ENCODE results near the gene TAPT1. TPM values are rescaled to one million over a fixed set of nuclear protein-coding genes. Genes with fewer than 3 reads are reported as not detected.
A peak's percentile ranks its signal among the peaks of the same experiment; 100 is the strongest.

TAPT1 gene
- total RNA-seq, 1 experiment from 2014 or later = 7.9 TPM

DNA sequence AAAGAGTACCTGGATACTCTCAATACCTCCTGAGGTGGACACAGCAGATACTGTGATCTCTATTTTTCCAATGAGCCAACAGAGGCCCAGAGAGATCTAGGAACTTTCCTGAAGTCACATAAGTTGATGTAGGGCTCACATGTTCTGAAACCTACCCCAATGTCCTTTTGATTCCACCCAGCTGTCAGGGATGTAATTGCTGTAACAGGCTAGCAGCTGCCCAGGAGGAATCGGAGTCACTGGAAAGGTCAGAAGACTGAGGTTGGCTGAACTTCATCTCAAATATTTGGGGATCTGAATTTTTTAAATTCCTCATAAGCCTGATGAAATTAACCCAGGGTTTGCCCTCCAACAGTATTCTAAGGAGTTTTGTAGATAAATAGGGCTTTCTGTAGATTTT lies 90.0 kb downstream of the TAPT1 start:
- Histone ChIP-seq H3K36me3 (no peaks in the 10 kb centered on the region), H3K4me3 (no peak overlapping the region), H3K27me3 (no peaks in the 10 kb centered on the region), H3K9me3 (no peaks in the 10 kb centered on the region)
- no peak for DNase-seq

DNA sequence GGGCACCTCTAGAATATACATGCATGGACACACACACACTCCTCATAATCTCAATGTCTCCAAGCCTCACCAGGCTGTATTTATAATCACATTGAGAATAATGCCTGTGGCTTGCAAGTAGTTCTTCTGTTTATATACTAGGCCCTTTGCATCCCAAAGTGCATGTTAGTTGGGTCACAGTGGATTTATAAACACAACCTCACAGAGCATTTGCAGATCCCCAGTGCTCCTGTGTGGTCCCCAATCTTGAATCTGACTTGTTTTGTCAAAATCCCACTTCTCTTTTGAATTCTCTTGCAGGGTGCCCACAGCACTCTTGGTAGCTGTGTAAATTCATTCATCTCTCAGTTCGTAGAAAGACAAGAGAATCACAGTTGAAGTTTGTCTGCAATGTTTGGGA lies 92.9 kb downstream of the TAPT1 start:
- Histone ChIP-seq H3K36me3 (no peaks in the 10 kb centered on the region), H3K27me3 (no peaks in the 10 kb centered on the region), H3K4me3 (no peak overlapping the region), H3K9me3 (no peaks in the 10 kb centered on the region)
- DNase-seq = no peak

DNA sequence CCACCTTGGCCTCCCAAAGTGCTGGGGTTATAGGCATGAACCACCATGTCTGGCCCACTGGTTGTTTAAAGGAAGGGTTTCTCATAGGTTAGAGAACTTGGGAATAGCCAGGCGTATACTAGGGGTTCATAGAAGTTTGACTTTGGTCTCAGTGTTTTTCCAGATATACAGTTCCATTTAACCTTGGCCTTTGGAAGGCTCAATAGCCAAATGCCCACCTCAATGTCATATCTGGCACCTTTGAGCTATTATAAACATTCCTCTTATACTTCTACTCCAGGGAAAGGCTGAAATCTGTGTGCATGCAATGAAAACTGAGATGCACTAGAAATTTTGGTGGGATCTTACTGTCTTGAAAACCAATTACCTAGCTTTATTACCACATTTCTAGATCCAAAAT lies 95.0 kb downstream of the TAPT1 start:
- H3K27me3 ChIP-seq = no peaks in the 10 kb centered on the region
- H3K4me3 ChIP-seq = no peak overlapping the region

DNA sequence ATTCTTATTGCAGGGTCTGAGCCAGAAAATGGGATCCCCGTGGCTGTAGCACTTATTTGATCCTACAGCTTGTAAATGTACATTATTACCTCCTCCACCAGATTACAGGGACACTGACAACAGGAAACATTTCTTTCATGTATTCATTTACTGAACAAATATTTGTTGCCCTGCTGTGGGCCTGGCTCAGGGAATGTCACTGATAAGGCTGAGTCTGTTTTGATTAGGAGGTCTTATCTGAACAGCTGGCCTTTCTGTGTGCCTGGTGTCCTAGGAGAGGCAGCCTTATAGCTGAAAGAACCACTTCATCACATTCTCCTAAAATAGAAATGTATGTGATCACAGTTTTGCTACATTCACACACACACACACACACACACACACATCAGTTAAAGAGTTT lies 96.9 kb downstream of the TAPT1 start:
- no peaks in the 10 kb centered on the region for H3K36me3 ChIP-seq
- H3K4me3 ChIP-seq = no peak overlapping the region
- H3K9me3 ChIP-seq = no peaks in the 10 kb centered on the region
- no peaks in the 10 kb centered on the region for H3K27me3 ChIP-seq
- DNase-seq = no peak

More for the DNA sequence above, 95.0 kb downstream of the TAPT1 start:
- no peaks in the 10 kb centered on the region for H3K36me3 ChIP-seq
- DNase-seq = no peak
- H3K9me3 ChIP-seq = no peaks in the 10 kb centered on the region

DNA sequence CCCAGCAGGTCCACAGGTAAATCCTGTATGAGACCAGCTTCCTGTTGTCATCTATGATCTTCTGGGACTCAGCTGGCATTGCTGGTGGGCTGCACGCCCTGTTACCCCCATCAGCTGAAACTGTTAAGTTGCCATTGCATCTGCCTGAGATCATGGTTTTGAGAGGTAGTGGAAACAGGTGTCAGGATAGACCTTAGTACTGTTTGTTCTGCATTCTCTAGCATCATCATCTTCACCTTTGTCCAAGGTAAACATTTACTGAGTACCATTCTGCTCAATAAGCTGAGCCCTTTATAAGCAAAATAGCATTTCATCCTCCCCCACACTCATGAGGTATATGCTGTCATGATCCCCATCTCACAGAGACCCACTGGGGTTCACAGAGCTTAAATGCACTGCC lies 99.6 kb downstream of the TAPT1 start:
- no peaks in the 10 kb centered on the region for H3K27me3 ChIP-seq

DNA sequence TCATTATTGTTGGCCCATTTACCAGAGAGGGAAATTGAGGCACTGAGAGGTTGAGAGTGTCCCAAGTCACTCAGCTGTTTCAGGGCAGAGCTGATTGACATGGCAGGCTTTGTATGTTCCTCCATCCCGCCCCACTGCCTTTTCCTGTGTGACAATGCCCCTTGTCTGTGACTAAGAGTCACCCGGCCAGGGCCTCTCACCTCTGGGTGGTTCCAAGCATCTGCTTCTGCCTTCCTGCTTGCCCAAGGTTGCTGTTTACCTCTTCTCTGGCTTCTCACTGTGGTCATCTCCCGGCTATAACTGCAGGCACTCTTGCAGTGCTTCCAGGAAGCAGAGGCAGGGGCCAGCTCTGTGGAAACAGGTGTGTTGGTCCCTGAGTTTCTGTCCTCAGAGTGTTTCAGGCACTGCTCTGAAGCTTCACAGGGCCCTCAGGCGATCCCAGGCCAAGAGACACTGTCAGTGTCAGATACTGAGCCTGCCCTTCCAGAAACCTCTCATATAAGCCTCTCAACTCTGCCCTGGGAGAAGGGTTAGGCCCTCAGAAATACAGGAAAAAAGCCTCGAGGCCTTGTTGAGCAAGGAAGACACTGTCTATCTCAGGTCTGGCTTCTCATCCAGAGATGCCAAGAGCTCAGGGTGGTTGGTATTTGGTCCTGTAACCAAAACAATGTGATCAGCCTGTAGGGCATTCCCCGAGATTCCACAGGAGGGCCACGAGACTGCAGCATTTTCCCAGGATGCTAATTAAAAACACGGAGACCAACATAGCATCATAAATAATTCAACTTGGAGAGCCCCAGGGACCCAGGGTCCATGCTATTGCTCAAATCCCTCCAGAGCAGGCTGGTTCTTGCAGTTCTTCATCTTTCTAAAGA lies 100.5 kb downstream of the TAPT1 start:
- H3K4me3 ChIP-seq = no peak overlapping the region
- no peaks in the 10 kb centered on the region for H3K9me3 ChIP-seq
- H3K27me3 ChIP-seq = no peaks in the 10 kb centered on the region
- DNase-seq = no peak
- H3K36me3 ChIP-seq = no peaks in the 10 kb centered on the region

More for the DNA sequence above, 99.6 kb downstream of the TAPT1 start:
- DNase-seq = no peak
- no peaks in the 10 kb centered on the region for H3K36me3 ChIP-seq
- H3K4me3 ChIP-seq = no peak overlapping the region
- no peaks in the 10 kb centered on the region for H3K9me3 ChIP-seq

DNA sequence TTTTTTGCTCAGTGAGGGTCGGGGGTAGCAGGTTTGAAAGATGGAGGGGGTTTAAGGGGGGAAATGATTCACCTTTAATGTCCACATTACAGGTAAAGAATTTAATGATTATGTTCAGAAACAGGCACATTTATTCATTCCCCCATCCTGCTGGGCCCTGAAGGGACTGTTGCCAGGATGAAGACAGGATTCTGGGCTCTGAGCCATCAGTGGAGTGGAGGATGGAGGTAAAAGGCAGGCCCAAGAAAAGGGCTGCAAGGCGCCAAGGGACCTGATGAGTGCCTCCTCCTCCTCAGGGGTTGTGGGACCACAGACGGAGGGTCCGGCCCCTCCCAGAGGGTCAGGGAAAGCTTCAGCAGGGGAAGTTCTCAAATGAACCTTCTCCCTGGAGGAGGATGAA lies 102.0 kb downstream of the TAPT1 start:
- peak; percentile 2 for DNase-seq
- no peaks in the 10 kb centered on the region for H3K36me3 ChIP-seq
- no peaks in the 10 kb centered on the region for H3K27me3 ChIP-seq
- no peak overlapping the region for H3K4me3 ChIP-seq
- no peaks in the 10 kb centered on the region for H3K9me3 ChIP-seq

DNA sequence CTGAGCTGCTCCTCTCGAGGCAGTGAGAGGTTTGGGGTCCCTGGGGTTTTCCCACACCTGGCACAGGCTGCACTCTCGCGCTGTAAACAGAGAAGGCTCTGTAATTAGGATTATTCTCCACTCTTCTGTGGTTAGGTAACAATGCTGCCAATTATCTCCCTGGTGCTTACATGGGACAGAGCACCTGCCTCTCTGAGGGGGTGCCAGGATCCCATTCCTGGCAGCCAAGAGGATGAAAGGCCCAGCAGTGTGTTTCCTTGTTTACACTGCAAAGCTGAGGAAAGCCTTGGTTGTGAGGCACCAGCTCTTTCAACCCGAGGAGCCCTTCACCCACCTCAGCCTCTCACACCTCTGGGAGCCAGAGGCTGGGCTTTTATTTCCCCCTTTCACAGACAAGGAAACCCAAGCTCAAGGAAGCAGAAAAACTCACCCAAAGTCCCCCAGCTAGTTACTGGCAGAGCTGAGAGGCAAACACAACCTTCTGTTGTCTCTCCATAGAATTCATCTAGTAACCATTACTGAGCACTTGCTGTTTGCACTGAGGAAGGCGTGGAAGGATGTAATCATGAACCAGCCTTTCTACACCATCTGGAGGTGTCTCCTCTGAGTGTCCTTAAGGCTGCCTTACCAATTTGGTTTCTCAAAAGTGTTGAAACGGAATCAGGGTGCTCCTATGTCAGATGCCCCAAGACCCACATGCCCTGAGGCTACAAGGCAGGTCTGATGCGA lies 102.8 kb downstream of the TAPT1 start:
- no peak for DNase-seq
- Histone ChIP-seq H3K9me3 (no peaks in the 10 kb centered on the region), H3K4me3 (no peak overlapping the region), H3K27me3 (no peaks in the 10 kb centered on the region), H3K36me3 (no peaks in the 10 kb centered on the region)

DNA sequence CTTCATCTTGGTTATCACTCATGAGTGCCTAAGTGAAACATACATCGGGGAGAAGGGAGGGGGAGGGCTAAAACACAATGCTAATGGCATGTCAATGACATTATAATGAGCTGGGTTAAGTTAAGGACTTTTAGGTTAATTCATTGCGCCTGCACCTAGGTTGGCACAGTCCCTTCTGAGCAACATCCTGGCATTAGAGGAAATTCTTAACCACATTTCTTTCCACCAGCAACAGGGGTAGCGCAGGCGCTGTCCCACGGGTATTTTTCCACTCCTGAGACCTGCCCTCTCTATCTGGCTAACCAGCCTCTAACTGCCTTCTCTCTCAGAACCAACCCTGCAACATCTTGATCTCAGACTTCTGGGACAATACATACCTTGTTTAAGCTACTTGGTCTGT lies 103.5 kb downstream of the TAPT1 start:
- Histone ChIP-seq H3K9me3 (no peaks in the 10 kb centered on the region), H3K4me3 (no peak overlapping the region), H3K36me3 (no peaks in the 10 kb centered on the region), H3K27me3 (no peaks in the 10 kb centered on the region)
- no peak for DNase-seq

DNA sequence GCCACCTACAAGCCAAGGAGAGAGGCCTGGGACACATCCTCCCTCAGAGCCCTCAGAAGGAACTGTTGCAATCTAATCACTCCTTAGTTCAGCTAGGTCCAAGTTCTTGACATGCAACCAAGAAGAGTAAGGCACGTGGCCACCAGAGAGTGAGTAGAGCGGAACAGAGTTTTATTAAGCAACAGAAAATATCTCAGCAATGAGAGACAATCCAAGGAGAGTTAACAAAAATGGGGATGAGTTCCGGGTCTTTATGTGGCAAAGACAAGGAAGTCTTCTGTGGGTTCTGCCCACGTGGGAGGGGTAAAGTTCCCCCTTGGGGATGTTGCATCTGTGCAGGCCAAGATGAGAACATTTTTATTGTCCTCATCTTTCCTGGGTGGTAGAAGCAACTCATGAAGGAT lies 104.0 kb downstream of the TAPT1 start:
- H3K27me3 ChIP-seq = no peaks in the 10 kb centered on the region
- H3K9me3 ChIP-seq = no peaks in the 10 kb centered on the region
- no peak overlapping the region for H3K4me3 ChIP-seq
- no peaks in the 10 kb centered on the region for H3K36me3 ChIP-seq
- DNase-seq = no peak

GRCh38 chr4:16120720-16121119 lies 105.6 kb downstream of the TAPT1 start:
- no peak overlapping the region for H3K4me3 ChIP-seq
- no peaks in the 10 kb centered on the region for H3K27me3 ChIP-seq
- H3K36me3 ChIP-seq = no peaks in the 10 kb centered on the region
- no peaks in the 10 kb centered on the region for H3K9me3 ChIP-seq
- peak; percentile 24 for DNase-seq

DNA sequence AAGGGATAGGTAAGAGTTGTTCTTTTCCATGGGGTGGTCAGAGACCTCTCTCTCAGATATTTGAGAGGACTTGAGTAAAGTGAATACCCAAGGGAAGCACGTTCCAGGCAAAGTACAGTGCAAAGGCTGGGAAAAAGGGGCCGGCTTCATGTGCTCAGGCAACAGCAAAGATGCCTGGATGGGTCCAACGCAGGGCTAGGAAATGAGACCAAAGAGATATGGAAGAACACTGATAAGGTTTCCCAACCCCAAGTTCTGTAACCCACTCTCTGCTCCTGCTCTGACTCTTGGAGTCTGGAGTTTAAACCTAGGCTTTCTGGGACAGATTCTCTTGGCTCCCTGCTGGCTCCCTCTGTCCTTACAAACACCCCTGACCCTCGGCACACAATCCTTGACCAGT lies 106.3 kb downstream of the TAPT1 start:
- no peaks in the 10 kb centered on the region for H3K27me3 ChIP-seq
- no peaks in the 10 kb centered on the region for H3K9me3 ChIP-seq
- H3K4me3 ChIP-seq = no peak overlapping the region
- DNase-seq = no peak
- no peaks in the 10 kb centered on the region for H3K36me3 ChIP-seq

DNA sequence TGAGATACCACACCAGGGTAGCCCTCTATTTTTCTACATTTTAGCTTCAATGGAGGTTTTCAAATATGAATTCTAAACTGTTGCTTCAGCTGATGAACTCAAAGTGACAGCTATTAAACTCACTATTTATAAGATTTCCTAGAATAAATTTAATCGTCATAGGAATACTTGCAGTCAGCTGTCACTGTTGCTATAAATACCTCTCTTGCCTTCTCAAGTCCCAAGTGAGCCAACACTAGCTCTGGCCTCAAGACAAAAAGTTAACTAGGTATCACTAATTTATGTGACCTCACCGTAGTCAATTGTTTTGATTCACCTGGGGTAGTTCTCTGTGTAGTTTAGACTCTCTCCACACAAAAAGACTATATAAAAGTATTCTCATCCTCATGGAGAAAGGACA lies 108.2 kb downstream of the TAPT1 start:
- H3K36me3 ChIP-seq = no peaks in the 10 kb centered on the region
- no peaks in the 10 kb centered on the region for H3K9me3 ChIP-seq
- no peaks in the 10 kb centered on the region for H3K27me3 ChIP-seq
- no peak overlapping the region for H3K4me3 ChIP-seq
- no peak for DNase-seq

GRCh38 chr4:16117164-16117563 lies 109.1 kb downstream of the TAPT1 start:
- H3K27me3 ChIP-seq = no peaks in the 10 kb centered on the region
- no peaks in the 10 kb centered on the region for H3K36me3 ChIP-seq
- H3K4me3 ChIP-seq = no peak overlapping the region
- no peak for DNase-seq
- H3K9me3 ChIP-seq = no peaks in the 10 kb centered on the region

GRCh38 chr4:16116493-16116990 lies 109.7 kb downstream of the TAPT1 start:
- H3K4me3 ChIP-seq = no peak overlapping the region
- H3K36me3 ChIP-seq = no peaks in the 10 kb centered on the region
- H3K27me3 ChIP-seq = no peaks in the 10 kb centered on the region
- H3K9me3 ChIP-seq = no peaks in the 10 kb centered on the region
- DNase-seq = no peak

DNA sequence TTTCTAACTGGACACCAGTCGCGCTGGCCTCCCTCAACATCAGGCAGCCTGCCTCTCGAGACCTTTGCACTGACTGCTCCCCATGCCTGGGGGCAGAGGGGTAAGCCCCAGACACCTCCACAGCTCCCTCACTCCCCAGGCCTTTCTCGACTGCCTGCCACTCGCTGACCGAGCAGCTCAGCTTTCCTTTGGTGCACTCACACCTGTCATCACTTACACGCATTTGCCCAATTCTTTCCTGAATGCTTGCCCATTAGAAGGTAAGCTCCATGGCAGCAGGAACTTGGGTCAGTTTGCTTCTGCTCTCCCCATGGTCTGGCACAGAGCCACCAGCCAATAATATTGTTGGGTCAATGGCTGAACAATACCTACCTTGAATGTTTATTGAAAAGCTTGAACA lies 110.3 kb downstream of the TAPT1 start:
- Histone ChIP-seq H3K27me3 (no peaks in the 10 kb centered on the region), H3K4me3 (no peak overlapping the region), H3K9me3 (no peaks in the 10 kb centered on the region), H3K36me3 (no peaks in the 10 kb centered on the region)
- no peak for DNase-seq

DNA sequence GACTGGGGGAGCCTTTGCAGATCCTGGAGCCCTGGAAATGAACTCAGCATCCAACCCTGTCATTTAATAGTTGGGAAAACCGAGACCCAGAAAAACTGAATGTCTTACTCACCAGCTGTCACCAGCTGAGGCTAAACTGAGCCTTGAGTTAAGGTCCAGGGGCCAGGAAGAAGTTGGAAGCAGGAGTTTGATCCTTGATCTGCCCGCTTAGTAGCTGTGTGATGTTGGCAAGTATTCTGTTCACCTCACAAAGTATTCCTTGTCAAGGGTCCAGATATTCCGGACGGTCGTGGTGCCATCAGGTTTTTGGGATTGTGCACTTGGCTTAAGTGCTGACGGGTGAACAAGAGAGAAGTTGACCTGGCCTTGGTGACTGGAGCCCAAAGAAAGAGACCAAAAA lies 111.7 kb downstream of the TAPT1 start:
- H3K36me3 ChIP-seq = no peaks in the 10 kb centered on the region
- no peak overlapping the region for H3K4me3 ChIP-seq
- H3K27me3 ChIP-seq = no peaks in the 10 kb centered on the region
- no peaks in the 10 kb centered on the region for H3K9me3 ChIP-seq
- DNase-seq = no peak

DNA sequence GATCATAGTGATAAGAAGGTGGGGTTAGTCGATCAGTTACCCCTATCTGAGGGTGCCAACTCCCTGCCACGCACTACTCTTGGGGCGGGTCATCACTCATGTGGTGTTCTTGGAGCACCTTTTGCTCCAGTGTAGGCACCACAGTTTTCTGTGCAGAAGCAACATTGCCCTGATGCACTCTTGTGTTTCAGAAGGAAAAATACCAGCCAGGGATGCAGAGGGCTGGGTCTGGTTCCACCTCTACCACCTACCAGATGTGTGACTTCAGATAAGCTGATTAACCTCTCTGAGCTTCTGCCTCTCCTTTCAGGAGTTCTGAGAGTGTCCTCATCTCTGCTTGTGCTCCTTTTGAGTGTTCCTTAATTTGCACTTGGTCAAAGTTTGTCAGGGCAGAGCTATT lies 112.5 kb downstream of the TAPT1 start:
- DNase-seq = no peak
- no peaks in the 10 kb centered on the region for H3K36me3 ChIP-seq
- no peaks in the 10 kb centered on the region for H3K9me3 ChIP-seq
- no peaks in the 10 kb centered on the region for H3K27me3 ChIP-seq
- no peak overlapping the region for H3K4me3 ChIP-seq
